C4-2B (cell line): ENCODE data around the gene ARHGEF26.

Experiments used
- ZFX ChIP-seq: fragments of 450-650 bp; IDR thresholded peaks from 2 replicates; pipeline ENCODE4 v1.6.1; 2017
- TF ChIP-seq, protein P1 (sequence below): fragments of 450-650 bp; conservative IDR thresholded peaks from 2 replicates; pipeline ENCODE4 v1.5.1; 2017; ENCODE audit warnings: mild to moderate bottlenecking

DNA sequence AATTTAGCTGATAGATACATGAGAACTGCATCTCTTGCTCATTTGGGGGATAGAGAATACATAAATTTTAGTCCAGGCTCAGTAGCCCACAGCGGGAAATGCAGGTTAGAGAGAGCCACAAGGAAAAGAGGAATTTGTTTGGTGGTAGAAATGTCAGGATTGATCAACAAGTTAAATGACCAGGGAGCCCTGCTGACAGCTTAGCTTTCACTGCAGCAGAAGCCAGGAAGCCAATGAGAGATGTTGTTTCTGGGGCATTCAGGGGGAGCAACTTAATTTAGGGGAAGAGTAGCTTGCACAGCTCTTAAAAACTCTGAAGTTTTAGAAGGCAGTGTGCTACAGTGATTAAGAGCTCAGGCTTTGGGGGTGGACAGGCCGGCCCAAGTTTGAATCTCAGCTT lies 22.7 kb downstream of the ARHGEF26 start:
- TF ChIP-seq, protein P1, sequence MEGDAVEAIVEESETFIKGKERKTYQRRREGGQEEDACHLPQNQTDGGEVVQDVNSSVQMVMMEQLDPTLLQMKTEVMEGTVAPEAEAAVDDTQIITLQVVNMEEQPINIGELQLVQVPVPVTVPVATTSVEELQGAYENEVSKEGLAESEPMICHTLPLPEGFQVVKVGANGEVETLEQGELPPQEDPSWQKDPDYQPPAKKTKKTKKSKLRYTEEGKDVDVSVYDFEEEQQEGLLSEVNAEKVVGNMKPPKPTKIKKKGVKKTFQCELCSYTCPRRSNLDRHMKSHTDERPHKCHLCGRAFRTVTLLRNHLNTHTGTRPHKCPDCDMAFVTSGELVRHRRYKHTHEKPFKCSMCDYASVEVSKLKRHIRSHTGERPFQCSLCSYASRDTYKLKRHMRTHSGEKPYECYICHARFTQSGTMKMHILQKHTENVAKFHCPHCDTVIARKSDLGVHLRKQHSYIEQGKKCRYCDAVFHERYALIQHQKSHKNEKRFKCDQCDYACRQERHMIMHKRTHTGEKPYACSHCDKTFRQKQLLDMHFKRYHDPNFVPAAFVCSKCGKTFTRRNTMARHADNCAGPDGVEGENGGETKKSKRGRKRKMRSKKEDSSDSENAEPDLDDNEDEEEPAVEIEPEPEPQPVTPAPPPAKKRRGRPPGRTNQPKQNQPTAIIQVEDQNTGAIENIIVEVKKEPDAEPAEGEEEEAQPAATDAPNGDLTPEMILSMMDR, result no peak
- no peak for TF ChIP-seq ZFX
